NCI-H1092 (cell line): ENCODE measurements around the gene PDE6B.
A peak's percentile ranks its signal among the peaks of the same experiment; 100 is the strongest.

Source experiments
- DNase-seq: peaks from one replicate; lab custom pipeline; 2025; lab: John Stamatoyannopoulos, UW

The PDE6B gene

GRCh38 chr4:600850-601515 is 24.4 kb upstream of the PDE6B start:
- DNase-seq: no peak

- no peak for DNase-seq
These were observed 23.5 kb upstream of the PDE6B start for GRCh38 chr4:601612-602558.

- DNase-seq: peak; percentile 74
These were observed 22.8 kb upstream of the PDE6B start for GRCh38 chr4:602559-602942.

DNA sequence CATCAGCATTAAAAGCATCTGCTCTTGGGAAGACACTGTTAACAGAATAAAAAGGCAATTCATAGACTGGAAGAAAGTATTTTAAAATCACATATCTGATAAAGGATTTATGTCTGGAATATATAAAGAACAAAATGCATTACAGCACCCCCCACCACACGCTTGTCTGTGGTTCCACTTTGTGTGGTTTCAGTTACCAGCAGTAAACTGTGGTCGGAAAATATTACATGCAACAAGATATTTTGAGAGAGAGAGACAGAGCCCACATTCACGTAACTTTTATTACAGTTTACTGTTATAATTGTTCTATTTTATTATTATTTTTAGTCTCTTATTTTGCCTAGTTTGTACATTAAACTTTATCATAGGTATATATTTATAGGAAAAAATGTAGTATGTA is 21.2 kb upstream of the PDE6B start:
- DNase-seq: no peak

DNA sequence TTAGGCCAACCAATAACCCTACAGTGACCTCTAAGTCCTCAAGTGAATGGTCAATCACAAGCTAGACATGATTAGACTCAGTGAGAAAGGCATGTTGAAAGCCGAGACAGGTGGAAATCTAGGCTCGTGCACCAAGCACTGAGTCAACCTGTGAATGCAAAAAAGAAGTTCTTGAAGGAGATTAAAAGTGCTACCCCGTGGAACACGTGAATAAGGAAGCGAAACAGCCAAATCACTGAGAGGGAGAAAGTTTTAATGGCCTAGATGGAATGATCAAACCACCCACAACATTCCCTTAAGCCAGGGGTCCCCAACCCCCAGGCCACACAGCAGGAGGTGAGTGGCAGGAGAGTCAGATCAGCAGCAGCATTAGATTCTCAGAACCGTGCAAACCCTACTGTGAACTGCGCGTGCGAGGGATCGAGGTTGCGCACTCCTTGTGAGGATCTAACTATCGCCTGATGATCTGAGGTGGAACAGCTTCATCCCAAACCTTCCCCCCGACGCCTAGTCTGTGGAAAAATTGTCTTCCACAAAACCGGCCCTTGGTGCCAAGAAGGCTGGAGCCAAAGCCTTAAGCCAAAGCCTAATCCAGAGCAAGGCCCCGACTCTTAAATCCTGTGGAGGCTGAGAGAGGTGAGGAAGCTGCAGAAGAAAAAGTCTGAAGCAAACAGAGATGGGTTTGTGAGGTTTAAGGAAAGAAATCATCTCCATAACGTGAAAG is 19.5 kb upstream of the PDE6B start:
- DNase-seq: no peak

GRCh38 chr4:608236-608635 is 17.1 kb upstream of the PDE6B start:
- no peak for DNase-seq

- DNase-seq: no peak
These were observed 15.8 kb upstream of the PDE6B start for GRCh38 chr4:609400-610050.

DNA sequence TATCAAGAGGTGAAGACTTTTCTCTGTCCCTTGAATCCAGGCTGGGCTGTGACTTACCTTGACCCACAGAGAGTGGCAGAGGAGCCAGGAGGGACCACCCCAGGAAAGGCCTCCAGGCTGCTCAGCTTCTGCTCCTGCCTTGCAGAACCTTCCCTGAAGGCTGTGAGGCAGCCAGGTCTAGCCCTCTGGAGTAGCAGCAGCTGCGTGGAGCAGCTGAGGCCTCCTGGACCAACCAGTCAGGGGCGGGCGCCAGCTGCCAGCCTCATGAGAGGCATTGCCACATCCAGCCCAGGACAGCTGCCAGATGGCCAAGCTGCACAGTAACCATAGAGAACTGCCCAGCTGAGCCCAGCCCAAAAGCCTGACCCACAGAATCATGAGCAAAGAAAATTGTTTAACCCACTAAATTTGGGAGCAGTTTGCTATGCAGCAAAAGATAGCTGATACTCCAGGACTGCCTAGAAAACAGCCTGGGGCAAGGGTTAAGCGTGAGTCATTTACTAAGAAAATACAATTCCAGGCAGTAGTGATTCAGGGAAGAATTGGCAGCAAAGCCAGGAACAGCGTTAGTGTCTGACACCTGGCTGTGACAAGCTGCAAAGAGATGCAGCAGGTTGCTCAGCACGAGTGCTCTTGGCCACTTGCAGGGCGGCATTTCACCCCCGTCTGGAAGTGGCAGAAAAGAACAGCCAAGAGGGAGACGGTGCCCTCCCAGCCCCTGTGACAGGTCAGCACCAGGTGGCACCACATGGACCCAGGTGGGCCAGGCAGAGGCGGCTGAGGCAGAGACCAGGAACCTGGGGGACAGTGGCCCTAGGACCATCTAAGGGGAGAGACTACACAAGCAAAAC is 14.7 kb upstream of the PDE6B start:
- DNase-seq: peak; percentile 61

GRCh38 chr4:612052-612748 is 13.2 kb upstream of the PDE6B start:
- no peak for DNase-seq

GRCh38 chr4:612749-613125 is 12.6 kb upstream of the PDE6B start:
- no peak for DNase-seq

- no peak for DNase-seq
These were observed 12.2 kb upstream of the PDE6B start for GRCh38 chr4:613126-613525.

DNA sequence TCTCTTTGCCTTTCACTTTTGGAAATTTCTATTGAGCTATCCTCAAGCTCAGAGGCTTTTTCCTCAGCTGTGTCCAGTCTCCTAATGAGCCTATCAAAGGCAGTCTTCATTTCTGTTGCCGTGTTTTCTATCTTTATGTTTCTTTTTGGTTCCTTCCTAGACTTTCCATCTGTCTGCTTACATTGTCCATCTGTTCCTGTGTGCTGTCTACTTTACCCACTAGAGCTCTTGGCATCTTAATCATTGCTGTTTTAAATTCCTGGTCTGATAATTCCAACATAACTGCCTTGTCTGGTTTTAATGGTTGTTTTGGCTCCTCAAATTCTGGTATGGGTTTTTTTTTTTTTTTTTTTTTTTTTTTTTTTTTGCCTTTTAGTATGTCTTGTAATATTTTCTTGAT is 9.3 kb upstream of the PDE6B start:
- DNase-seq: no peak

DNA sequence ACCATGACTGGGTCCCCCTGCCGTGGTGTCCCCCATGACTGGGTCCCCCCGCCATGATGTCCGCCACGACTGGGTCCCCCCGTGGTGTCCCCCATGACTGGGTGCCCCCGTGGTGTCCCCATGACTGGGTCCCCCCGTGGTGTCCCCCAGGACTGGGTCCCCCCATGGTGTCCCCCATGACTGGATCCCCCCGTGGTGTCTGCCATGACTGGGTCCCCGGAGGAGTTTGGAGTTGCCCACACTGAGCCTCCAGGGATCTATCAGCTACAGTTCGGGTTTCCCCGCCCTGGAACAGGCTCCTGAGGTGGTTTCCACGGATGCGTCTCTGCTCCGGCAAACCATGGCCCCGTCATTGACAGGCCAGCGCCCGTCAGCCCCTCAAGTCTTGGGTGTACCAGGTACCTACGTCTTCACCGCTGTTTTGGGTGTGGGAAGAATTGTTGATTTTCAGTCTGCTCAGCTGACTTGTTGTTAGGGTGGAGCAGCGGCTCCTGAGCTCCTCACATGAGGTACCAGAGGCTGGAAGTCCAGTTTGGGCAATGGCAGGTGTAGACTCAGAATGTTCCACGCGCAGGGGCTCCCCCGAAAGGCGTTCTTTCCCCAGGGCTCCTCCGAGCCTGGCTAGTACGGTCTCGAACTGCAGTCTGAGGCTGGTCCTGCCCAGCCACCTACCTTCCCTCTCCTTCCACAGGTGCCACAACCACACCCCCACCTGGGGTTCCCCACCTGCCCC is 8.3 kb upstream of the PDE6B start:
- DNase-seq: no peak

DNA sequence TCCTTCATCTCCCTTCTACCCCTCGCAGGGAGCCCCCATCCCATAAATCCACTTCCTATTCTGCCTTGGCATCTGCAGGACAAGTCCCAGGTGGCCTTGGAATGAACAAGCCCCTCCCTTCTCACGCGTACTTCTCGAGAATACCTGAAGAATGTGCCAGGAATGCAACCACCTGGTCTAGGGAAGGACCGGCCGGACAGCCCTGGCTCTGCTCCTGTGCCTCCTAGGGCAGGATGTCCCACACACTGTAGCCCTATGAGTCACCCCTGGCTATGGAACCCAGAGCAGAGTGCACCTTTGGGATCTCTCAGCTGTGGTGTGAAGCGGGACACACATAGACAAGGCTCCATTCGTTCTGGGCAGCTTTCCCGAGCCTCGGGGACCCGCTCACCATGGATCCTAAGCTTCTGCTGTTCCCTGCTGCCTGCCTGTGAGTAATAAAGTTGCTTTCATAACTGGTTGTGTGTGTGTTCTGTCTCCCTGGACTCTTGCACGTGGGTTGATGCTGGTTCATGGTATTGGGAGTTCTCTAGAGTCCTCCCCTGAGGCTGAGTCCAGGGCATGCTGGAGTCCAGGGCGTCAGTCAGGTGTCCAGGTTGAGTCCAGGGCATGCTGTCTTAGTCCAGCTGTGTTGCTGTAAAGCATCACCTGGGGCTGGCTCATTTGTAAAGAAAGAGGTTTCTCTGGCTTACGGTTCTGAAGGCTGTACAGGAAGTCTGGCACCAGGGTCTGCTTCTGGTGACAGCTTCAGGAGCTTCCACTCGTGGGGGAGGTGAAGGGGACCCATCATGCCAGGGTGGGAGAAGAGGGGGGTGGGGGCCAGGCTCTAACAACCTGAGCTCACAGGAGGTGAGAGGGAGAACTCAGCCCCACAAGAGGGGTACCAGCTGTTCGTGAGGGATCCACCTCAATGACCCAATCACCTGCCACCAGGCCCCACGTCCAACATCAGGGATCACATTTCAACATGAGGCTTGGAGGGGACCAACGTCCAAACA is 7.4 kb upstream of the PDE6B start:
- DNase-seq: no peak

DNA sequence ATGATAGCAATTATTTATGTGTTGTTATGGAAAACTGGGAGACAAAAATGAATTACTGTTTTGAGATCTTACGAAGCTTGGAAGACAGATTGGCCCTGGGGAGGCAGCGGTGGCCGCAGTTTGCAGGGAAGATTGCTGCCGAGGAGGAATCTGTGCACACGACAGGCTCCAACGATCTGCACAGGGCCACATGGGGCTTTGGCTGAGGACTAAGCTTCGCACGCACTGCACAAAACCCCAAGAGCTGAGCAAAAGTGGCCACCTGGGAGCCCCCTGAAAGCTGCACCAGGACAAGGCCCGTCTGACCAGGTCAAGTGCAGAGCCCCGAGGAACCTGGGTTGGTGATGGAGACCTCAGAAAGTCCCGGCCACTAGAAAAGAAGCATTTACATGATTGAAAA is 5.2 kb upstream of the PDE6B start:
- no peak for DNase-seq

GRCh38 chr4:620851-621261 is 4.5 kb upstream of the PDE6B start:
- no peak for DNase-seq

GRCh38 chr4:621296-622070 is 3.9 kb upstream of the PDE6B start:
- no peak for DNase-seq
